DOHH2 (cell line): ENCODE measurements around the gene TMPRSS13.

Source experiments
- H3F3A ChIP-seq: fragments of 200-600 bp; sonication (generic), shearing (Covaris generic); 2 replicates; pipeline ENCODE4 v1.6.0; 2016; ENCODE audit warnings: antibody characterized with exemption, mild to moderate bottlenecking; ENCODE audit not compliant: control insufficient read depth, insufficient read depth
- H3K27ac ChIP-seq: fragments of 200-600 bp; sonication (generic); 2 replicates; pipeline ENCODE4 v1.5.1; 2014; ENCODE audit warnings: low read depth, mild to moderate bottlenecking, low read length, moderate library complexity
- H3K27me3 ChIP-seq: fragments of 200-600 bp; sonication (generic); 2 replicates; pipeline ENCODE4 v1.6.1; 2014; ENCODE audit warnings: mild to moderate bottlenecking, low read length, mixed read lengths; ENCODE audit not compliant: control insufficient read depth
- H3K36me3 ChIP-seq: fragments of 200-600 bp; sonication (generic); 2 replicates; pipeline ENCODE4 v1.6.1; 2014; ENCODE audit warnings: mild to moderate bottlenecking, low read length, moderate library complexity, mixed read lengths; ENCODE audit not compliant: control insufficient read depth
- H3K4me1 ChIP-seq: fragments of 200-600 bp; sonication (generic); 2 replicates; pipeline ENCODE4 v1.6.1; 2014; ENCODE audit warnings: mild to moderate bottlenecking, low read length, mixed read lengths; ENCODE audit not compliant: control insufficient read depth
- H3K4me2 ChIP-seq: fragments of 200-600 bp; sonication (generic); 2 replicates; pipeline ENCODE4 v1.6.0; 2014; ENCODE audit warnings: mild to moderate bottlenecking, low read length, moderate library complexity
- H3K4me3 ChIP-seq: fragments of 200-600 bp; sonication (generic); 2 replicates; pipeline ENCODE4 v1.5.1; 2014; ENCODE audit warnings: mild to moderate bottlenecking, low read length, mixed read lengths
- H3K79me2 ChIP-seq: fragments of 200-600 bp; sonication (generic); 2 replicates; pipeline ENCODE4 v1.6.1; 2014; ENCODE audit warnings: mild to moderate bottlenecking, low read length, mixed read lengths; ENCODE audit not compliant: control insufficient read depth
- H3K9me2 ChIP-seq: fragments of 200-600 bp; sonication (generic); replicated peaks from 2 replicates; pipeline ENCODE4 v1.6.1; 2014; ENCODE audit warnings: mild to moderate bottlenecking, low read length, mixed read lengths; ENCODE audit not compliant: control insufficient read depth
- H3K9me3 ChIP-seq: fragments of 200-600 bp; sonication (generic); 2 replicates; pipeline ENCODE4 v1.6.1; 2014; ENCODE audit warnings: antibody characterized with exemption, low read length, mixed read lengths; ENCODE audit not compliant: control insufficient read depth, insufficient read depth
- H4K20me1 ChIP-seq: fragments of 200-600 bp; sonication (generic); 2 replicates; pipeline ENCODE4 v1.6.0; 2014; ENCODE audit warnings: low read depth, mild to moderate bottlenecking, antibody characterized with exemption, low read length, moderate library complexity; ENCODE audit not compliant: control insufficient read depth, insufficient read depth
- EZH2phosphoT487 ChIP-seq: fragments of 200-600 bp; sonication (generic); IDR thresholded peaks from 2 replicates; pipeline ENCODE4 v1.6.1; 2017; ENCODE audit warnings: borderline replicate concordance, mild to moderate bottlenecking, antibody characterized with exemption, low read length, moderate library complexity, mixed read lengths
- TF ChIP-seq, protein P1 (sequence below): fragments of 200-600 bp; sonication (generic); IDR thresholded peaks from one replicate; pipeline ENCODE4 v1.5.1; 2014; ENCODE audit warnings: antibody characterized with exemption, mild to moderate bottlenecking, low read depth, low read length; ENCODE audit not compliant: poor library complexity, severe bottlenecking

TMPRSS13 gene

DNA sequence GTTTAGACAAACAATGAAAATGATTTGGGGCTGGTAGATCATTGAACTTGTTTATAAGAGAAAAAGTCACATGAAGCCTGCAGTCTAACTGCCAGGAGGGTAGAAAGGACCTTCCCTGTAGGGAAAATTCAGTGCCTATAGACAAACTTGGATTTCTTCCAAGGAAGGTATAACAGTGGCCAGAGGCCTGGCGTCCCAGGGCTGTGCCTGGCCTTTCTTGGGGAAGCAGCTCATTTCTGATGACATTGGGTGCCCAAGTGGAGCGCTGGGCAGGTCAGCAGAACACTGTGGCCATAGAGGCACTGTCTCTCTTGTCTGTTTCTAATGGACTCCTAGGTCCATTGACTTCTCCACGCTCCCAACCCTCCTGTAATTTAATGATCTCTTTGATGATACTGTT is 46.1 kb downstream of the TMPRSS13 start:
- no peak overlapping the region for H3K27ac ChIP-seq
- H3F3A ChIP-seq, result no peaks in the 10 kb centered on the region
- H3K4me3 ChIP-seq, result no peak overlapping the region
- H3K27me3 ChIP-seq, result peaks cover 38% of the 10 kb centered on the region
- no peaks in the 10 kb centered on the region for H3K4me1 ChIP-seq
- no peak for TF ChIP-seq EZH2phosphoT487
- TF ChIP-seq, protein P1, sequence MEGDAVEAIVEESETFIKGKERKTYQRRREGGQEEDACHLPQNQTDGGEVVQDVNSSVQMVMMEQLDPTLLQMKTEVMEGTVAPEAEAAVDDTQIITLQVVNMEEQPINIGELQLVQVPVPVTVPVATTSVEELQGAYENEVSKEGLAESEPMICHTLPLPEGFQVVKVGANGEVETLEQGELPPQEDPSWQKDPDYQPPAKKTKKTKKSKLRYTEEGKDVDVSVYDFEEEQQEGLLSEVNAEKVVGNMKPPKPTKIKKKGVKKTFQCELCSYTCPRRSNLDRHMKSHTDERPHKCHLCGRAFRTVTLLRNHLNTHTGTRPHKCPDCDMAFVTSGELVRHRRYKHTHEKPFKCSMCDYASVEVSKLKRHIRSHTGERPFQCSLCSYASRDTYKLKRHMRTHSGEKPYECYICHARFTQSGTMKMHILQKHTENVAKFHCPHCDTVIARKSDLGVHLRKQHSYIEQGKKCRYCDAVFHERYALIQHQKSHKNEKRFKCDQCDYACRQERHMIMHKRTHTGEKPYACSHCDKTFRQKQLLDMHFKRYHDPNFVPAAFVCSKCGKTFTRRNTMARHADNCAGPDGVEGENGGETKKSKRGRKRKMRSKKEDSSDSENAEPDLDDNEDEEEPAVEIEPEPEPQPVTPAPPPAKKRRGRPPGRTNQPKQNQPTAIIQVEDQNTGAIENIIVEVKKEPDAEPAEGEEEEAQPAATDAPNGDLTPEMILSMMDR, result no peak
- no peaks in the 10 kb centered on the region for H3K36me3 ChIP-seq
- H4K20me1 ChIP-seq, result no peaks in the 10 kb centered on the region
- H3K9me2 ChIP-seq, result no peaks in the 10 kb centered on the region
- no peak overlapping the region for H3K4me2 ChIP-seq
- H3K9me3 ChIP-seq, result no peaks in the 10 kb centered on the region
- no peaks in the 10 kb centered on the region for H3K79me2 ChIP-seq

DNA sequence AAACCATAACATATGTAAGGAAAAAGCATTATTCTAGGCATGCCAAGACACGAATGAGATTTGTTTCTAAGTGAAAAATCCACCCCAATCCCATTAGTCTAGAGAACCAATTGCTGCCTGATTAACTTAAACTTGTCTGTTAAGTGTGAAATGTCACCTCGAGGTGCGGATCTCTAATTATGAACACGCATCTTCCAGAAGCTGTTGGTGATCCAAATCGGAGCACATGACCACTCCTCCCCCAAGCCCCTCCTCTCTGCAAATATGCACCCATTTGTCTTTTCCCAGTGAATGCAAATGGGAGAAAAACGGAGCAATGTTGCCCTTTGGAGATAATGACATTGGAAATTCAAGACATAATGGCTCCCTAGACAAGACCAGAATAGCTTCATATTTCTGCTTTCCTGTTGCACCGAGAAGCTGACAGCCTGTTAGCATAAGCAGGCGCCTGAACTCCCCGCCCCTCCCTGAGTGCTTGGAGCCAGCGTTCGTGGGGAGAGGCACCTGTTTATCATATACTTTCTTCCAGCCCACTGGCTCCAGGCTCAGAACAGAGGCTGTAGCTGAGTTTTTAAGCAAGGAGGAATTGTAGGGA is 46.8 kb downstream of the TMPRSS13 start:
- Histone ChIP-seq H3K27ac (no peak overlapping the region), H3K4me3 (no peak overlapping the region), H3F3A (no peaks in the 10 kb centered on the region), H3K4me1 (no peaks in the 10 kb centered on the region), H3K4me2 (no peak overlapping the region), H3K36me3 (no peaks in the 10 kb centered on the region), H3K9me2 (no peaks in the 10 kb centered on the region), H3K27me3 (peaks cover 36% of the 10 kb centered on the region), H4K20me1 (no peaks in the 10 kb centered on the region), H3K79me2 (no peaks in the 10 kb centered on the region), H3K9me3 (no peaks in the 10 kb centered on the region)
- no peak for TF ChIP-seq EZH2phosphoT487
- TF ChIP-seq, protein P1, result no peak

DNA sequence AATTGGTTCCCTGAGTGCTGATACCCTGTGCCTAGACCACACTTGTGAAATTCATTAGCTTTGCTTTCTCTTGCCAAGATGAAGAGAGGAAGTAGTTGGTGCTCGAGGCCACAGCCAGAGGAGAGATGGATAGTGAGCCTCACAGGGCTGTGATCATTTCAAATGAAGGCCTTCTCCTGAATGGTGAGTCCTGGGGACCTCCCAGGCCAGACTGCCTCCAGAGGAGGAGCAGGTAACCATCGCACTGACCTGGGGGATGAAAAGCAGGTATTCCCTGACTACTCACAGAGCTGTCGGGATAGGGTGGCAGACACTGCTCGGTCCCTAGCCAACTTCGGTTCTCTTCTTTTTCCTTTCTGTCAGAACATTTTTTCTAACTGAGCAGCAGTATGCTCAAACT is 48.0 kb downstream of the TMPRSS13 start:
- Histone ChIP-seq H3K27me3 (peaks cover 46% of the 10 kb centered on the region), H3K9me3 (no peaks in the 10 kb centered on the region), H3F3A (no peaks in the 10 kb centered on the region), H3K27ac (no peak overlapping the region), H3K9me2 (no peaks in the 10 kb centered on the region), H3K36me3 (no peaks in the 10 kb centered on the region), H3K4me2 (no peak overlapping the region), H4K20me1 (no peaks in the 10 kb centered on the region), H3K79me2 (no peaks in the 10 kb centered on the region), H3K4me1 (no peaks in the 10 kb centered on the region), H3K4me3 (no peak overlapping the region)
- no peak for TF ChIP-seq EZH2phosphoT487
- TF ChIP-seq, protein P1, result no peak
